Measurements from ENCODE around the gene VWA5A. TPM values are rescaled to one million over a fixed set of nuclear protein-coding genes. Genes with fewer than 3 reads are reported as not detected.

VWA5A gene
- total and polyA plus RNA-seq, 10 of the 15 experiments (the other 5 are each of a cell fraction or from before 2014, with no cell fraction given), result 0.45 to 1.6 (median 1.0) TPM

Other genes with a start within 250 kb of the VWA5A start
Only the 7 nearest of the 15 such genes appear.
- gene OR10G6, start 120.3 kb upstream of the VWA5A start, total RNA-seq (2014; rRNA removed), result not detected in 2 replicates
- not detected in 2 replicates for gene OR10G6, start 120.3 kb upstream of the VWA5A start, total RNA-seq (2014; rRNA removed; fragmentation: Illumina TruSeq; extraction: Trizol)
- gene OR10G6, start 120.3 kb upstream of the VWA5A start, total RNA-seq (2021), result not detected in 2 replicates
- gene OR10G6, start 120.3 kb upstream of the VWA5A start, polyA plus RNA-seq (2011; rRNA removed), result not detected in 2 replicates
- not detected in 2 replicates for gene OR10G6, start 120.3 kb upstream of the VWA5A start, polyA plus RNA-seq (2014; fragmentation: Illumina TruSeq; extraction: Trizol)
- gene OR10G6, start 120.3 kb upstream of the VWA5A start, polyA plus RNA-seq (2014; fragmentation: Nextera tagmentation; extraction: Ambion mirVana), result not detected
- not detected in 2 replicates for gene OR10G6, start 120.3 kb upstream of the VWA5A start, polyA plus RNA-seq (2014; rRNA removed)
- gene OR10G6, start 120.3 kb upstream of the VWA5A start, polyA plus RNA-seq (2016; fragmentation: Nextera tagmentation; extraction: Ambion mirVana), result not detected
- gene OR10G4, start 102.5 kb upstream of the VWA5A start, total RNA-seq (2014; rRNA removed), result not detected in 2 replicates
- gene OR10G4, start 102.5 kb upstream of the VWA5A start, total RNA-seq (2014; rRNA removed; fragmentation: Illumina TruSeq; extraction: Trizol), result not detected in 2 replicates
- not detected in 2 replicates for gene OR10G4, start 102.5 kb upstream of the VWA5A start, total RNA-seq (2021)
- not detected in 2 replicates for gene OR10G4, start 102.5 kb upstream of the VWA5A start, polyA plus RNA-seq (2011; rRNA removed)
- not detected in 2 replicates for gene OR10G4, start 102.5 kb upstream of the VWA5A start, polyA plus RNA-seq (2014; fragmentation: Illumina TruSeq; extraction: Trizol)
- gene OR10G4, start 102.5 kb upstream of the VWA5A start, polyA plus RNA-seq (2014; fragmentation: Nextera tagmentation; extraction: Ambion mirVana), result not detected
- not detected in 2 replicates for gene OR10G4, start 102.5 kb upstream of the VWA5A start, polyA plus RNA-seq (2014; rRNA removed)
- gene OR10G4, start 102.5 kb upstream of the VWA5A start, polyA plus RNA-seq (2016; fragmentation: Nextera tagmentation; extraction: Ambion mirVana), result not detected
- not detected in 2 replicates for gene OR10G9, start 92.4 kb upstream of the VWA5A start, total RNA-seq (2014; rRNA removed)
- gene OR10G9, start 92.4 kb upstream of the VWA5A start, total RNA-seq (2014; rRNA removed; fragmentation: Illumina TruSeq; extraction: Trizol), result not detected in 2 replicates
- not detected in 2 replicates for gene OR10G9, start 92.4 kb upstream of the VWA5A start, total RNA-seq (2021)
- gene OR10G9, start 92.4 kb upstream of the VWA5A start, polyA plus RNA-seq (2011; rRNA removed), result not detected in 2 replicates
- gene OR10G9, start 92.4 kb upstream of the VWA5A start, polyA plus RNA-seq (2014; fragmentation: Illumina TruSeq; extraction: Trizol), result not detected in 2 replicates
- gene OR10G9, start 92.4 kb upstream of the VWA5A start, polyA plus RNA-seq (2014; fragmentation: Nextera tagmentation; extraction: Ambion mirVana), result not detected
- gene OR10G9, start 92.4 kb upstream of the VWA5A start, polyA plus RNA-seq (2014; rRNA removed), result not detected in 2 replicates
- not detected for gene OR10G9, start 92.4 kb upstream of the VWA5A start, polyA plus RNA-seq (2016; fragmentation: Nextera tagmentation; extraction: Ambion mirVana)
- gene OR10G8, start 88.7 kb upstream of the VWA5A start, total RNA-seq (2014; rRNA removed), result not detected in 2 replicates
- gene OR10G8, start 88.7 kb upstream of the VWA5A start, total RNA-seq (2014; rRNA removed; fragmentation: Illumina TruSeq; extraction: Trizol), result not detected in 2 replicates
- gene OR10G8, start 88.7 kb upstream of the VWA5A start, total RNA-seq (2021), result not detected in 2 replicates
- not detected in 2 replicates for gene OR10G8, start 88.7 kb upstream of the VWA5A start, polyA plus RNA-seq (2011; rRNA removed)
- not detected in 2 replicates for gene OR10G8, start 88.7 kb upstream of the VWA5A start, polyA plus RNA-seq (2014; fragmentation: Illumina TruSeq; extraction: Trizol)
- not detected for gene OR10G8, start 88.7 kb upstream of the VWA5A start, polyA plus RNA-seq (2014; fragmentation: Nextera tagmentation; extraction: Ambion mirVana)
- gene OR10G8, start 88.7 kb upstream of the VWA5A start, polyA plus RNA-seq (2014; rRNA removed), result not detected in 2 replicates
- gene OR10G8, start 88.7 kb upstream of the VWA5A start, polyA plus RNA-seq (2016; fragmentation: Nextera tagmentation; extraction: Ambion mirVana), result not detected
- not detected in 2 replicates for gene OR10G7, start 74.1 kb upstream of the VWA5A start, total RNA-seq (2014; rRNA removed)
- not detected in 2 replicates for gene OR10G7, start 74.1 kb upstream of the VWA5A start, total RNA-seq (2014; rRNA removed; fragmentation: Illumina TruSeq; extraction: Trizol)
- gene OR10G7, start 74.1 kb upstream of the VWA5A start, total RNA-seq (2021), result not detected in 2 replicates
- not detected in 2 replicates for gene OR10G7, start 74.1 kb upstream of the VWA5A start, polyA plus RNA-seq (2011; rRNA removed)
- gene OR10G7, start 74.1 kb upstream of the VWA5A start, polyA plus RNA-seq (2014; fragmentation: Illumina TruSeq; extraction: Trizol), result not detected in 2 replicates
- not detected for gene OR10G7, start 74.1 kb upstream of the VWA5A start, polyA plus RNA-seq (2014; fragmentation: Nextera tagmentation; extraction: Ambion mirVana)
- not detected in 2 replicates for gene OR10G7, start 74.1 kb upstream of the VWA5A start, polyA plus RNA-seq (2014; rRNA removed)
- gene OR10G7, start 74.1 kb upstream of the VWA5A start, polyA plus RNA-seq (2016; fragmentation: Nextera tagmentation; extraction: Ambion mirVana), result not detected
- not detected in 2 replicates for gene OR10D3, start 67.9 kb downstream of the VWA5A start, total RNA-seq (2014; rRNA removed)
- gene OR10D3, start 67.9 kb downstream of the VWA5A start, total RNA-seq (2014; rRNA removed; fragmentation: Illumina TruSeq; extraction: Trizol), result not detected in 2 replicates
- not detected in 2 replicates for gene OR10D3, start 67.9 kb downstream of the VWA5A start, total RNA-seq (2021)
- not detected in 2 replicates for gene OR10D3, start 67.9 kb downstream of the VWA5A start, polyA plus RNA-seq (2011; rRNA removed)
- not detected in 2 replicates for gene OR10D3, start 67.9 kb downstream of the VWA5A start, polyA plus RNA-seq (2014; fragmentation: Illumina TruSeq; extraction: Trizol)
- gene OR10D3, start 67.9 kb downstream of the VWA5A start, polyA plus RNA-seq (2014; fragmentation: Nextera tagmentation; extraction: Ambion mirVana), result not detected
- not detected in 2 replicates for gene OR10D3, start 67.9 kb downstream of the VWA5A start, polyA plus RNA-seq (2014; rRNA removed)
- not detected for gene OR10D3, start 67.9 kb downstream of the VWA5A start, polyA plus RNA-seq (2016; fragmentation: Nextera tagmentation; extraction: Ambion mirVana)
- not detected in 2 replicates for gene OR8G1, start 125.6 kb downstream of the VWA5A start, total RNA-seq (2014; rRNA removed)
- not detected in 2 replicates for gene OR8G1, start 125.6 kb downstream of the VWA5A start, total RNA-seq (2014; rRNA removed; fragmentation: Illumina TruSeq; extraction: Trizol)
- not detected in 2 replicates for gene OR8G1, start 125.6 kb downstream of the VWA5A start, total RNA-seq (2021)
- gene OR8G1, start 125.6 kb downstream of the VWA5A start, polyA plus RNA-seq (2011; rRNA removed), result not detected in 2 replicates
- not detected in 2 replicates for gene OR8G1, start 125.6 kb downstream of the VWA5A start, polyA plus RNA-seq (2014; fragmentation: Illumina TruSeq; extraction: Trizol)
- not detected for gene OR8G1, start 125.6 kb downstream of the VWA5A start, polyA plus RNA-seq (2014; fragmentation: Nextera tagmentation; extraction: Ambion mirVana)
- gene OR8G1, start 125.6 kb downstream of the VWA5A start, polyA plus RNA-seq (2014; rRNA removed), result not detected in 2 replicates
- gene OR8G1, start 125.6 kb downstream of the VWA5A start, polyA plus RNA-seq (2016; fragmentation: Nextera tagmentation; extraction: Ambion mirVana), result not detected